Activated CD4-positive, CD25-positive, alpha-beta regulatory T cell (primary cell): ENCODE data around the gene SLC25A45.

Source experiments
- DNase-seq, 4 experiments: peaks; one replicate each; lab custom pipeline; 2025; lab: John Stamatoyannopoulos, UW

Gene SLC25A45

GRCh38 chr11:65404638-65405339, 22.3 kb upstream of the SLC25A45 start:
- no peak for DNase-seq

DNA sequence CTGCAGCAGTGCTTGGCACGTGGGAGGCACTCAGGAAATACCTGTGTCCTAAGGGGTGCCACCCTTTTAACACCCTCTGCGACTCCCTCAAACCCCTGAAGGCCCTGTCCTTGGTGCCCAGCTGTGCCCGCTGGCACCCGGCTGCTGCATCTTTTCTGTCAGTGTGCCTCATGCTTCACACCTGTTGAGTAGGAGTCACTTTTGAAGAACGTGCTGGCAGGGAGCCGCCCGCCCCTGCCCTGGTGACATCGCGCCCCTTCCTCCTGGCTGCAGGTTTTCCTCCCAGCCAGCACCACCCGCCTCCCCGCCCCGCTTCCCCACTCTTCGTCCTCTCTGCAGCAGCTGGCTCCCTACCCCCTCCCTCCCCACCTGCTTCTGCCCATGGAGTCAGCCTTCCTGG, 21.8 kb upstream of the SLC25A45 start:
- no peak for DNase-seq

- no peak for DNase-seq
These were observed 21.2 kb upstream of the SLC25A45 start for GRCh38 chr11:65403607-65404121.

GRCh38 chr11:65402790-65403189, 20.3 kb upstream of the SLC25A45 start:
- no peak for DNase-seq

GRCh38 chr11:65401803-65402248, 19.4 kb upstream of the SLC25A45 start:
- no peak for DNase-seq

- DNase-seq, result no peak
These were observed 18.8 kb upstream of the SLC25A45 start for GRCh38 chr11:65401073-65401802.

GRCh38 chr11:65400307-65401072, 18.0 kb upstream of the SLC25A45 start:
- no peak for DNase-seq

- DNase-seq, result no peak
These were observed 17.4 kb upstream of the SLC25A45 start for GRCh38 chr11:65399845-65400244.

DNA sequence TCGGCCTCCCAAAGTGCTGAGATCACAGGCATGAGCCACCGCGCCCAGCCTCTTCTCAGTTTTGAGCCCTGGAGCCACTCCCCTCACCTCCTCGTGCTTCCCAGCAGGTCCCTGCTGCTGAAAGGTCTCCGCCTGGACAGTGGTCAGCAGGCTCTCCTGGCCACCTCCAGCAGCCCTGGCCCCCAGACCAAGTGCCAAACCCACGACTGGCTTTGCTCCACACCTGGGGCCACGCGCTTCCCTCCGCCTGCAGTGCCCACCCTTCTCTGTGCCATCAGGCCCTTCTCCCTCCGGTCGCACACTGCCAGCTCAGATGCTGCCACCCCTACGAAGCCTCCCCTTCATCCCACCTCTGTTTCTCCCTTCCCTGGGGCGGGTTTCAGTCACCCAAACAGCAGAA, 16.8 kb upstream of the SLC25A45 start:
- no peak for DNase-seq

DNA sequence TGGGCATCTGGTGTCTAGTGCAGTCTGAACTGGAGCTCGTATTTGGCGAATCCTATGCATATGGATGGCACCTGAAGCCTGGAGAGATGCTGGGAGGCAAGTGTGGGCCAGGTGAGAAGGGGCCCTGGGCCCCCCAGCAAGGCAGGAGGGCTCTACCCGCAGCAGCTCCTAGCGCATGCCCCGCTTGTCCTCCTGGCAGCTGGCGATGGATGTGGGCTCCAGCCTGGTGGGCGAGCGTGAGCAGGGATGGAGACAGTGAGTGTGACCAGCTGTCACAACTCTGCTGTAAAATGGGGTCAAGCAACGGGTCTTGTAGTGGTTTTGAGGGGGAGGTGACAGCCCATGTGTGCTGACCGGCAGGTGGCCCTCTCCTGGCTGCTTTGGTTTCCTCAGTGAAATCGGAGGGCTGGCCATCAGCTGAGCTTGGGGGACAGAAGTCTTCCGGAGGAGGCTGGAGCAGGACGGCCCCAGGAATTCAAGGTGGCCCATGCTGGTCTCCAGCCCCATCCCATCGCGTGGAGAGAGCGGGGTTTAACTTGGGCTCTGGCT, 16.0 kb upstream of the SLC25A45 start:
- DNase-seq, result no peak

DNA sequence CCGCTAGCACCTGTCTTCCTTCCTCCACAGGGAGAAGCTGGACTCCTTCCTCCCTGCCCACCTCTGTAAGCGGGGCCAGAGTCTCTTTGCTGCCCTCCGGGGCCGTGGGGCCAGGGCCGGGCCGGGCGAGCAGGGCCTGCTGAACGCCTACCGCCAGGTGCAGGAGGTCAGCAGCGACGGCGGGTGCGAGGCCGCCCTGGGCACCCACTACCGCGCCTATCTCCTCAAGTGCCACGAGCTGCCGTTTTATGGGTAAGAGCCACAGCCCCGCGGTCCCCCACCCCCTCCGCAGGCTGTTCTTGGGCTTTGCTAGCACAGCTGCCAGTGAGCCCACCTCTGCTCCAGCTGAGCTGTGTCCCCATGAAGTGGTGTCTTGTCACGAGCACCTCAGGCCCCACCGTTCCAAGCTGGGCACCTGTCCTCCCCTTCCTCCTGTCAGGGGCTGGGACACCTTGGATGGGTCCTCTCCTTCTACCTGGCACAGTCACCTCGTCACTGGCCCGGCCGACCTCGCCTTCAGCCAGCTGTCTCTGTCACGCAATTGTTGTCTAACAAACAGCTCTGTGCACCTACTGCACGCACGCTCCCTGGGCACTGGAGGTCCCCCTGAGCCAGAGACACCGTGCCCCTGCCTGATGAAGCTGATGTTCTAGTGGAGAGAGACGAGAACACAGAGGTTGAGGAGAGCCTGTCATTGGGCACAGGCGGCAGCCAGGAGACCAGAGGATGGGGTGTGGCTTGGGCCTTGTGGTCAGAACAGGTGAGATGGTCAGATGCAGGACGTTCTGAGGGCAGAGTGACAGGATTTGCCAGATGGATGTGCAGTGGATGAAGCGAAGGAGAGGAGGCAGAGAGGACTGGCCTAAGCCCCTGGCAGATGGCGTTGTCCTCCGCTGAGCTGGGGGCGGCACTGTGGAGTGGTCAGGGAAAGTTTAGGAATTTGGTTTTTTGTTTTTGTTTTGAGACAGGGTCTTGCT, 14.6 kb upstream of the SLC25A45 start:
- DNase-seq, result no peak

- DNase-seq, result no peak
These were observed 13.6 kb upstream of the SLC25A45 start for GRCh38 chr11:65395961-65396530.

DNA sequence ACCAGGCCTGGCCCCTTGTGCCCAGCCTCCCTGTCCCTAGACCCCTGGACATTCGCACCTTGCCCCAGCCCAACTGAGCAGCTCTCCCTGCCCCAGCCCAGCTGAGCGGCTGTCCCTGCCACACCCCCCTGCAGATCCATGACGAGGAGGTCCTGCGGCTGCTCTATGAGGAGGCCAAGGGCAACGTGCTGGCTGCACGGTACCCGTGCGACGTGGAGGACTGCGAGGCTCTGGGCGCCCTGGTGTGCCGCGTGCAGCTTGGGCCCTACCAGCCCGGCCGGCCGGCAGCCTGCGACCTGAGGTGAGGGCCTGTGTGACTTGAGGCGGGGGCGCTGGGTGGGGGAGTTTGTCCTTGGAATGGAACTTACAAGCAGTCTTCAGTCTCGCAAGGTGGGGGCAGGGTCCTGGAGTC, 11.7 kb upstream of the SLC25A45 start:
- DNase-seq, result no peak

DNA sequence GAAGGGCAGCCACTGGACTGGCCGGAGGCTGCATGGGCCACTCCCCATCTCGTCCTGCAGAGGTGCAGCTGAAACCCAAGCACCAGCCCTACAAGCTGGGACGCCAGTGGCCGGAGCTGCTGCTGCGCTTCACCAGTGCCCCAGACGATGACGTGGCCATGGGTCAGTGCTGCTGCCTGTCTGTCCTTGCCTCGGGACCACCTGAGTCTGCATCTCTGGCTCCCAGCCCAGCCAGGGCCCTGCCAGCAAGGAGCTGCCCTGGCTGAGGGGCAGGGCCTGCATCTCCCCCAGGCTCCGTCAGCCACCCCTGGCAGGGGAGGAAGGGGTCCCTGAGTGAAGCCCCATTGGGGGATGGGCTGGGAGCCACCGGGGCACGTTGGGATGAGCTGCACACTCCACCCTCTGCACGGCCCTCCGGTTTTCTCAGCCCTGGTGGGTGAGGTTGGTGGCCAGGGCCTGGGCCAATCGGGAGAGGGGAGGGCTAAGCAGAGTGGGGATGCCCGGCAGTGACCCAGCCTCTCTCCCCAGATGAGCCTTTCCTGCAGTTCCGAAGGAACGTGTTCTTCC, 11.2 kb upstream of the SLC25A45 start:
- DNase-seq, result no peak

DNA sequence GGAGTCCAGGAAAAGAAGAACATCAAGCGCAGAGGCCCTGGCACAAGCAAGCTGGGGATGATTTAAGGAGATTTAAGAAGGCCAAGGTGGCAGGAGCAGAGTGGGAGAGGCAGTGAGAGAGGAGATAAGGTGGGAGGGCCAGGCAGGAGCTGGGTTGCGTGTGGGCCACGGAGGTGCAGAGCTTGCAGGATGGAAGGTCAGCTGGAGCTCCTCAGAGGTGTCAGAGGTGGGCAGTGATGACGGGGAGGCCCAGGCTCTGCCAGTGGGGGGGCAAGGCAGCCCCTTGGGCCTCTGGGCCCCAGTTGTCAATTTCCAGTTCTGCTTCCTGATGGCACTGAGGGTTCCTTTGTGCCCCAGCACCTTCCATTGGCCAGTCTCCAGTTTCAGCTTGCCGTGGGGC, 10.5 kb upstream of the SLC25A45 start:
- no peak for DNase-seq

DNA sequence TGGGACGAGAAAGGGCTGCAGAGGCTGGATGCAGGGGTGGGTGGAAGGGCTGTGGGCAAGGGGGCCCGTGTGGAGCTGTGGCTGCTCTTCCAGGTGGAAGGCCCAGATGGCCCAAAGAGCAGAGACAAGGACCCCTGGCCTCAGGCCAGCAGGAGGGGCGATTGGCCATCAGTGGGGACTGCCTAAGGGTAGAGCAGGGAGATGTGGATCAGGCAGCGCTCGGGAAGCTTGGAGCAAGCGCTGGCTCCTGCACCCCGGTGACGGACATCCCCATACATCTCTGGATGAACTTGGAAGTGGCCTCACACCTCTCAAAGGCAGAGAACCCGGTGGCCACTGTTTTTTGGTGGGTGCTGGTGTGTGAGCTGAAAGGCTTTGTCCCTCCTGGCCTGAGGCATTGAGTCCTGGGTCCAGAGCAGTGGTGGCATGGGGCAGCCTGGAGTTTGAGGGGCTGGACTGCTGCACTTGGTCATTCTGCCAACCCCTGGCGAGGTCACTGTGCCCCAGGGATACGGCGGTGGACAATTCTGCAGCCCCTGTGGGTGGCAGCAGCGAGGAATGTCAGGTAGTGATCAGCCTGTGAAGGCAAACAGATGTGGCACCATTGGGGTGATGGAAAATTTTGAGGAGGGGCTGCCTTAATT, 9.9 kb upstream of the SLC25A45 start:
- DNase-seq, result no peak

- no peak for DNase-seq
These were observed 8.6 kb upstream of the SLC25A45 start for GRCh38 chr11:65390996-65391395.

GRCh38 chr11:65390099-65390941, 7.9 kb upstream of the SLC25A45 start:
- no peak for DNase-seq
